NCI-H146 (cell line): ENCODE data around the gene DAAM2.

Experiments
- DNase-seq: peaks from one replicate; lab custom pipeline; 2025; lab: John Stamatoyannopoulos, UW

Gene DAAM2

GRCh38 chr6:39909701-39910100 lies 117.5 kb downstream of the DAAM2 start:
- no peak for DNase-seq

- no peak for DNase-seq
Observed at GRCh38 chr6:39910164-39910563, 118.0 kb downstream of the DAAM2 start.

DNA sequence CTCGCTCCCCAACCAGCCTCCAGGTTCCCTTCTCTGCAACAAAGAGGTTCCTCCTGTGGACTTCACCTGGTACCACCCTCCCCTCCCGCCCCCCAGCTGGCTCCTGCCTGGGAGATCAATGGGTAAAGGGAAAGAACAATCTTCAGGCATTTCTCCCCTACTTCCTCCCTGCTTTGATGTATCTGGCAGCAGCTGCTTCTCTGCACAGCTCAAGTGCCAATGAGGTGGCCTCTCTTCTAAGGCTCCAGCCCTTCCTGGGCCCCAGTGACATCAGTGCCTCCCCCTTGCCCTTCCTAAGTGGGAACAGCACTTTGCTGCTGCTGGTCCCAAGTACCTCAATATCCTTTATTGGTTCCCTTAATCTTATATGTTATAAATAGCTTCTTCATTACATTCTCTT lies 118.6 kb downstream of the DAAM2 start:
- DNase-seq = no peak

DNA sequence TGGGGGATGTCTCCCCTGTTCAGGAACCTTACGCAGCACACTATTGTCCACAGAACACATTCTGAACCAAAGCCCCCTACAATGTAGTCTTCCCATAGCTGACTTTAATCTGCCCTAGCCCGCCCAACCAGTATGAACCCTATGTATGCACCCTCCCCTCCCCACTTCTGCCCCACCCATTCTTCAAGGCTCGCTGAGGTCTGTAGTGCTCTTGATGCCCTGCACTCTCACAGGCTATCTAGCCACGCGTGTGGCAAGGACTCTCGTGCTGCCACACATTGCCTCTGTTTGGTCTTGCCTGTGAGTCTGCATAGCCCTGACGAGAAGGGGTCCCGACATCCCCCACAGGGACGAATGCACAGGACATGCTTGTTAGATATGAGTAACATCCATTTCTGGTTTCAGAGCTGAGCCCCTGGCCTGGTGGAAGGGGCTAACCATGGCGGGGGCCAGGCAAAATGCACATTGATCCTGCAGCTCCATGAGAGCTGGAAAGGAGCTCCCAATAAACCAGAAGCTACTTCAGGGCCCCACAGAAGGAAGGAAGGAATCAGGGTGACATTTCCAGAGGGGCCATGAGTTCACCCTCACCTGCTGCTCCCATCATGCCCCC lies 119.4 kb downstream of the DAAM2 start:
- no peak for DNase-seq

GRCh38 chr6:39912446-39912845 lies 120.3 kb downstream of the DAAM2 start:
- no peak for DNase-seq

- DNase-seq = no peak
Observed at GRCh38 chr6:39913391-39913916, 121.3 kb downstream of the DAAM2 start.

- no peak for DNase-seq
Observed at GRCh38 chr6:39914239-39914638, 122.1 kb downstream of the DAAM2 start.

- DNase-seq = no peak
Observed at GRCh38 chr6:39915866-39916265, 123.7 kb downstream of the DAAM2 start.

DNA sequence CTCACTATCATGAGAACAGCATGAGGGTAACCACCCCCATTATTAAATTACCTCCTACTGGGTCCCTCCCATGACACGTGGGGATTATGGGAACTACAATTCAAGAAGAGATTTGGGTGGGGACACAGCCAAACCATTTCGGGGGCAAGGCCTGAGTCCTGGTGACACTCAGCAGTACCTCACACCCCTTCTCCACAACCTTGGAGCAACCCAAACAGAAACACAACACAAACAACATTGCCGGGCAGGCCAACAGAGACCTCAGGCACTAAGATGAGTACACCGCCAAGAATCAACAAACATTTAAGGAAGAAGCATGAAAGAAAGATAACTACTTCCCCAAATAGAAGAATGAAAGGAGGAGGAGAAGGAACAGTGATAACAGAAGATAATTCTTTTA lies 125.2 kb downstream of the DAAM2 start:
- DNase-seq = no peak

DNA sequence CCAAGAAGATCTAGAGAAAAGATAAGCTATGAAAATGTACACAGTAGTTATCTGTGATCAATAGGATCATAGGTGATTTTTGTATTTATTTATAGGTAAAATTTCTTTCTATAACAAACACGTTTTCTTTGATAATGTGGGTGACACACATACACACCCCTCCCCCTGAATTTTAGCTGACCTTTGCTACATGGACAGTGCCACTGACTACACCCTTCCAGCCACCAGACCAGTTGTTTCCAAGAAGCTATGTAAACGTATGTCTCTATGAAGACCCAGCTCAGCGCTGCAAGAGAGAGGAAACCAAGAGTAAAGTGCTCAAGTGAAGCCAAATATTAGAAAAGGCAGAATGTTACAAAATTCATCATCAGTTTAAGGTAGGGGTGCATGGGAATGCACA lies 125.8 kb downstream of the DAAM2 start:
- DNase-seq = no peak

GRCh38 chr6:39918831-39919230 lies 126.7 kb downstream of the DAAM2 start:
- DNase-seq = no peak

- DNase-seq = no peak
Observed at GRCh38 chr6:39920157-39920556, 128.0 kb downstream of the DAAM2 start.

GRCh38 chr6:39922821-39923220 lies 130.6 kb downstream of the DAAM2 start:
- no peak for DNase-seq

- no peak for DNase-seq
Observed at GRCh38 chr6:39923394-39923793, 131.2 kb downstream of the DAAM2 start.

- peak; percentile 57 for DNase-seq
Observed at GRCh38 chr6:39923861-39924260, 131.7 kb downstream of the DAAM2 start.

- DNase-seq = no peak
Observed at GRCh38 chr6:39924283-39924682, 132.1 kb downstream of the DAAM2 start.

DNA sequence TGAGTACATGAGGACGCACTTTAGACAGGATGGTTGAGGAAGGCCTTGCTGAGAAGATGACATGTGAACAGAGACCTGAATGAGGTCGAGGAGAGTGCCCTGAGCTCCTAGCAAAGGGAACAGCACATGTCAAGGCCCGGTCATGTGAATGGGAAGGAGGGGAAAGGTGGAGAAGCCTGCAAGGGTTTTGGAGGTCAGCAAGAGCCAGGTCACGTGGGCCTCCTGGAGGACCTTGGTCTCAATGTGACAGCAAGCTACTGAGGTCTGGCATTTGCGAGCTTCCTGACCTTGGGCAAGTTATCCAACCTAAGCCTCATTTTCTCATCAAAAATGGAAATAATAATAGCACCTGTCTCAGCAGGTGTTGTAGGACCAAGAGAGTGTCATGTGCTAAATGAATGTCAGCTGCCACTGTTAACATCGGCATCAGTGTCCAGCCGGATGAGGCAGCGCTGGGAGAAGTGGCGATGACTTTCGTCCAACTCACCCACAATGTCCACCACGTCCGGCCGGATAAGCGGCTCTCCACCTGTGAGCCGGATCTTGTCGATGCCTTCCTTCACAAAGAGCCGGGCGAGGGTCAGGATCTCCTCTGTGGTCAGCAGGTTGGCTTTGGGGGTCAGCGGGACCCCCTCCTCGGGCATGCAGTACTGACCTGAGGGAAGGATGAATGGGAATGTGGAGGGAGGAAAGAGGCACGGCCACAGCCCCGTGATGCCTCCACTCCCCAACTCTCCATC lies 133.2 kb downstream of the DAAM2 start:
- DNase-seq = no peak

DNA sequence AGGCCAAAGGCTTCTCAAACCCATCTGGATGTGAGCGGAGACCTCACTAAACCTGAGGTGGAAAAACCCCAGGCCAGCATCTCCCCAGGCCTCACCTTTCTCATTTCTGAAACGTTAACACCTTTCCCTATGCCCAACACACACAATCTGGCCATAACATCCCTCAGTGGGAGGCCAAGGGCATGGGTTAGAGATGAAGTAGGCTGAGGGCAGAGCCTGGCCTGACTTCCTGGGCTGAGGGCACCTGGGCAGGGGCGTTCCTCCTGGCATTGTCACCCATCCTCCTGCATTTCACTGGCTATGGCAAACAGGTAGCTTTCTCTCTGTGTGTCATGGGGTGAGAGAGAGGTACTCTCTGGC lies 133.7 kb downstream of the DAAM2 start:
- DNase-seq = no peak

DNA sequence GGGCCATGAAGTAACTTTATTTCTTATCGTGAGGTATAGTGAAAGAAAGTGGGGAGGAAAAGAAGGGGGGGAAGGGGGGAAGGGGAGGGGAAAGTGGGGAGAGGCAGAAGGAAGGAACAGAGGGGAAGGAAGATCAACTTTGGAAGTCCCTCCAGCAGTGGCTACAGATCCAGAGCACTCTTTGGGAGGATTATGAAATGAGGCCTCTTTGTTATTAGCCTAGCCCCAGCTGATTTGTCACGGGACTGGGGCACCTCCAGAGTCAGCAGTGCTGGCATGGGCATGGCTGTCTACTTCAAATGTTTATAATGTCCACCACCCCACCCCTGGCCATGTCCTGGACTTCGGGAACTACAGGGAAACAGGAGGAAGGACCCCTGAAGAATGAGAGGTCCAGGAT lies 134.5 kb downstream of the DAAM2 start:
- DNase-seq = no peak

- no peak for DNase-seq
Observed at GRCh38 chr6:39927159-39927558, 135.0 kb downstream of the DAAM2 start.

GRCh38 chr6:39929039-39929732 lies 137.0 kb downstream of the DAAM2 start:
- DNase-seq = no peak

- no peak for DNase-seq
Observed at GRCh38 chr6:39929733-39930461, 137.7 kb downstream of the DAAM2 start.
